Liver (tissue), 3 donors: ENCODE measurements around the gene SMCO4.

Source experiments
- FOXA1 ChIP-seq: IDR thresholded peaks from 2 replicates; pipeline ENCODE4 v1.6.1; 2016; ENCODE audit warnings: antibody characterized with exemption
- GABPA ChIP-seq, 2 donors: IDR thresholded peaks in 1 of 2; conservative IDR thresholded peaks in 1 of 2; 2 replicates each; pipeline ENCODE4 v1.6.1; 2016; ENCODE audit warnings: antibody characterized with exemption in 2 of 2, mild to moderate bottlenecking in 1 of 2, moderate library complexity in 1 of 2
- JUND ChIP-seq, 2 donors: IDR thresholded peaks; 2 replicates each; pipeline ENCODE4 v1.6.1; 2016; ENCODE audit warnings: antibody characterized with exemption in 2 of 2
- RAD21 ChIP-seq, 2 donors: IDR thresholded peaks; 2 replicates each; pipeline ENCODE4 v1.6.1; 2016; ENCODE audit warnings: antibody characterized with exemption in 2 of 2, mild to moderate bottlenecking in 2 of 2
- REST ChIP-seq: IDR thresholded peaks from 2 replicates; pipeline ENCODE4 v1.6.1; 2016; ENCODE audit warnings: antibody characterized with exemption, mild to moderate bottlenecking
- TF ChIP-seq, protein P1 (sequence below): fragments of 150-350 bp; IDR thresholded peaks from 2 replicates; pipeline ENCODE4 v1.5.1; 2017; ENCODE audit warnings: improper control_type of control experiment, low read depth, low read length; ENCODE audit not compliant: missing input control
- donor health status: healthy.
- donor health status: healthy.

DNA sequence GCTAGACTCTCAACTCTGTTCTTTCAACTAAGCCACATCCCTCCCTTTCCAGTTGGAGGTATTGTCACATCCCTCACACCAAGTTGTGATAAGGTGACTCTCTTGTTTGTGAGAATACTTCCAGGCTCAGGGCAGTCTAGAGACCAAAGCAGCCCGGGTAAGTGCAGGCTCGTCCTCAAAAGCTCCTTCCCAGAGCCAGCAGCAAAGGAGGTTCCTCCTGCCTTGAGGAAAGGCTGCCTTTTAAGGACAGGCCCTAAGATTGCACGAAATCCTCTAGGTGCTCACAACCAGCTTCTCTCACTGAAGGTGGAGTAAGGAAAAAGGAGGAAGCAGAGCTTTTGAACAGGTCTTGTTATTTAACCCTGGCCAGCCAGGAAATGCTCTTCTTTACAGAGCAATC is 53.4 kb downstream of the SMCO4 start:
- TF ChIP-seq, protein P1, sequence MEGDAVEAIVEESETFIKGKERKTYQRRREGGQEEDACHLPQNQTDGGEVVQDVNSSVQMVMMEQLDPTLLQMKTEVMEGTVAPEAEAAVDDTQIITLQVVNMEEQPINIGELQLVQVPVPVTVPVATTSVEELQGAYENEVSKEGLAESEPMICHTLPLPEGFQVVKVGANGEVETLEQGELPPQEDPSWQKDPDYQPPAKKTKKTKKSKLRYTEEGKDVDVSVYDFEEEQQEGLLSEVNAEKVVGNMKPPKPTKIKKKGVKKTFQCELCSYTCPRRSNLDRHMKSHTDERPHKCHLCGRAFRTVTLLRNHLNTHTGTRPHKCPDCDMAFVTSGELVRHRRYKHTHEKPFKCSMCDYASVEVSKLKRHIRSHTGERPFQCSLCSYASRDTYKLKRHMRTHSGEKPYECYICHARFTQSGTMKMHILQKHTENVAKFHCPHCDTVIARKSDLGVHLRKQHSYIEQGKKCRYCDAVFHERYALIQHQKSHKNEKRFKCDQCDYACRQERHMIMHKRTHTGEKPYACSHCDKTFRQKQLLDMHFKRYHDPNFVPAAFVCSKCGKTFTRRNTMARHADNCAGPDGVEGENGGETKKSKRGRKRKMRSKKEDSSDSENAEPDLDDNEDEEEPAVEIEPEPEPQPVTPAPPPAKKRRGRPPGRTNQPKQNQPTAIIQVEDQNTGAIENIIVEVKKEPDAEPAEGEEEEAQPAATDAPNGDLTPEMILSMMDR: no peak
- TF ChIP-seq JUND (IDR thresholded peaks at IDR 0.05) (no peak), FOXA1 (no peak), REST (no peak), GABPA (IDR thresholded peaks at IDR 0.05 in 1 of 2, conservative IDR thresholded peaks at IDR 0.05 in 1 of 2) (no peak), RAD21 (IDR thresholded peaks at IDR 0.05) (no peak)
